Activated CD8-positive, alpha-beta memory T cell treated with anti-CD3 and anti-CD28 coated beads for 48 hours (primary cell): ENCODE data around the gene TTBK1.
A peak's percentile ranks its signal among the peaks of the same experiment; 100 is the strongest.

ENCODE experiments used
- DNase-seq, 3 experiments: peaks; one replicate each; pipeline ENCODE4 v3.0.0-alpha.2; 2020; ENCODE audit warnings: low read depth in 2 of 3, low spot score in 2 of 3

The TTBK1 gene

GRCh38 chr6:43222418-43223059 lies 20.7 kb upstream of the TTBK1 start:
- DNase-seq = no peak

DNA sequence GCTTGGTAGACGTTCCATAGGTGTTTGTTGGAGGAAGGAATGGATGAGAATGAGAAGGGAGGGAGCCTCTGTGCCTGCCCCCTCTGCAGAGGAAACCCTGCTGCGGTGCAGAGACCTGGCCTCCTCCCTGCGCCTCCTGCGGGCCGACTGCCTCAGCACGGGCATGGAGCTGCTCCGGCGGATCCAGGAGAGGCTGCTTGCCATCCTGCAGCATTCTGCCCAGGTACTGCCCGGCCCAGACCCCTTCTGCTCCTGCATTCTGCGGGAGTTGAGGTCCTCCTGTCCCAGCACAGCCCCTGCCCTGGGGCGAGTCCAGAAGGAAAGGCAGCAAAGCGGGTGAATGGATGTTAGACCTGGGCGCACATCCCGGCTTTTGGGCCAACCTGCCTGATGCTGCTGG lies 20.1 kb upstream of the TTBK1 start:
- no peak for DNase-seq

GRCh38 chr6:43226192-43226851 lies 17.0 kb upstream of the TTBK1 start:
- no peak for DNase-seq

DNA sequence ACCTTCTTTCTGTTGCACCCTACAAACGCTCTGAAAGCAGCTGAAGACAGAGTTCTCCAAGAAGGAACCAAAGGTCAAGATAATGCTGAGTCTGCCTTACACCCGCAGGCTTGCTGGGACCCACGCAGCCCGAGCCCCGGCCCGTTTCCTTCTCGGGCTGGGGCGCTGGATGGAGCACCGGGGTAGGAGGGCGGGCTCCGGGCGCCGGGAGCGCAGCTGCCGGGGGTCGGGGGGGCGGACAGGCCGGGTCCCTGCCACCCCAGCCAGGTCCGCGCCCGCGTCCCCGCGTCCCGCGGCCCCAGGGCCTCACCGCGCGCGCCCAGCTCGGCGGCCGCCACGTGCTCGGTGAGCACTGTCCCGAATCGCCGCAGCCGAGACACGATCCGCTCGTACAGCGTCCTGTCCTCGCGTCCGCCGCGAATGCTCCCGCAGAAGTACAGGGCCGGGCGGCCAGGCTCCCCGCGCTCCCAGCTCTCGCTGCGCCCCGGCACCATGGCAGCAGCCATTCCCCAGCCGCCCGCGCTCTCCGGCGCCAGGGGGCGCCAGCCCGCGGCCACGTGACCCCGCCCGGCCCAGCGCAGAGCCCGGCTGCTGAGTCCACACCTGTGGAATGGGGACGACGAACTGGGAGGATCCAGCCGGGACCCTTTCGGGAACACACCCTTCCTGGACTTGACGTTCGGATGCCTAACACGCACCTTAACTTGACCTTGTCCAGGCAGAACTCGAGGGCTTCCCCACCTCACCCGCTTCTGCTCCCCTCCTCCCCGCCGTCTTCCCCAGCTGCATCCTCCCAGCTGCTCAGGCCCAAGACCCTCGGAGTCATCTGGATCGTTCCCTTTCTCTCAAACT lies 14.1 kb upstream of the TTBK1 start, which contains the start of gene DNPH1:
Gene DNPH1, minus strand, starts transcription at position 531 of the 852 bp plus-strand sequence. Its CDS starts 25 bp downstream, at position 506.
- DNase-seq = peak; percentile 64 to 76 (median 65)

GRCh38 chr6:43229803-43230620 lies 13.3 kb upstream of the TTBK1 start:
- DNase-seq = no peak

DNA sequence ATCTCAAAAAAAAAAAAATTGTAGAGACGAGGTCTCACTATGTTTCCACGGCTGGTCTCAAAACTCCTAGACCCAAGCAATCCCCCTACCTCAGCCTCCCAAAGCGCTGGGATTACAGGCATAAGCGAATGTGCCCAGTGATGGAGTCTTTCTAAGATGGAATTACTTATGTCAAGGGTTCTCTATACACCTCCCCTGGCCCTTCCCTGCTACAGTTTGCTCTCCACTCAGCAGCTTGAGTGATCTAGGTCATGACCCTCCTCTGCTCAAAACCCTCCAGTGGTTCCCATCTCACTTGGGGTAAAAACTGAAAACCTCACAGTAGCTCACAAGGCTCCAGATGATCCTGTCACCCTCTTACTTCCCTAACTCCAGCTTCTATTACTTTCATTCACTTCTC lies 12.2 kb upstream of the TTBK1 start:
- no peak for DNase-seq

GRCh38 chr6:43231735-43232450 lies 11.4 kb upstream of the TTBK1 start:
- DNase-seq = no peak

DNA sequence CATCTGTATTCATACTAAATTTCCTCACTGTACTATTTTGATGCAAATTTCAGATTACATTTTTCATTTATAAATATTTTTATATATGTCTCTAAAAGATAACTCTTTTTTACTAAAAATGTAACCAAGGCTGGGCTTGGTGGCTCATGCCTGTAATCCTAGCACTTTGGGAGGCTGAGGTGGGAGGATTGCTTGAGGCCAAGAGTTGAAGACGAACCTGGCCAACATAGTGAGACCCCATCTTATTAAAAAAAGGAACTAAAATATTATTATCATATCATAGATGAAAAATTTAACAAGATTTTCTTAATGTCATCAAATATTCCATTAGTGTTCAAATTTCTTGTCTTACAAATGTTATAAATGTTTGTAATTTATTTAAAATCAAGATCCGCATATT lies 7.4 kb upstream of the TTBK1 start:
- DNase-seq = no peak

DNA sequence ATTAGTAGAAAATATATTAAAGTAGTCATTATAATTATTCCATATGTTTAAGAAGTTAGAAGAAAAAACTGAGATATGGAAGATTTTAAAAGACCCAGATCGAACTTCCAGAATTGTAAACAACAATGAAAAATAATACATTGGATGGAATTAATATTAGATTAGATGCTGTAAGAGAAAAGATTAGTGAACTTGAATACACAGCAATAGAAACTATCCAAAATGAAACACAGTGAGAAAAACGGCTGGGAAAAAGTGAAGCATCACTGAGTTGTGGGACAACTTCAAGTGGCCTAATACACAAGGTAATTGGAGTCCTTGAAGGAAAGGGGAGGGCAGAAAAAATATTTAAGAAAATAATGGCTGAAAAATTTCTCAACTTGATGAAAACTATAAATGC lies 4.2 kb upstream of the TTBK1 start:
- no peak for DNase-seq

- DNase-seq = no peak
Observed at GRCh38 chr6:43240950-43241349, 2.3 kb upstream of the TTBK1 start.

DNA sequence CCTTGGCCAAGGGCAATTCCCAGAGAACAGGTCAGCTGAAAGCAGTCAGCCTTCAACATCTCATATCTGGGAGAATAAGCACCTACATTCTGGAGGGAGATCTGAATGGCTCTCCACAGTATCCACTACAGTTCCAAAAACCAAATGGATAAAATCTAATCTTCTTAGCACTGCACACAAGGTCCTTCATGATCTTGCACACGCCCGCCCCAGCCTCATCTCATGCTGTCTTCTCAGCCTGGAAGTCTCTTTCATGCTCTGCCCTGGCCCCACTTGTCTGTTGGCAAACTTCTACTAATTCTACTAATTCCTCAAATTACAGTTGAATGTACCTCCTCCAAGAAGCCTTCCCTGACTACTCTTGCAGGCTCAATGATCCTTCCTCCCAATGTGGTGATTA lies 1.8 kb upstream of the TTBK1 start:
- DNase-seq = no peak

GRCh38 chr6:43243664-43244321 lies 512 bp downstream of the TTBK1 start:
- no peak for DNase-seq

DNA sequence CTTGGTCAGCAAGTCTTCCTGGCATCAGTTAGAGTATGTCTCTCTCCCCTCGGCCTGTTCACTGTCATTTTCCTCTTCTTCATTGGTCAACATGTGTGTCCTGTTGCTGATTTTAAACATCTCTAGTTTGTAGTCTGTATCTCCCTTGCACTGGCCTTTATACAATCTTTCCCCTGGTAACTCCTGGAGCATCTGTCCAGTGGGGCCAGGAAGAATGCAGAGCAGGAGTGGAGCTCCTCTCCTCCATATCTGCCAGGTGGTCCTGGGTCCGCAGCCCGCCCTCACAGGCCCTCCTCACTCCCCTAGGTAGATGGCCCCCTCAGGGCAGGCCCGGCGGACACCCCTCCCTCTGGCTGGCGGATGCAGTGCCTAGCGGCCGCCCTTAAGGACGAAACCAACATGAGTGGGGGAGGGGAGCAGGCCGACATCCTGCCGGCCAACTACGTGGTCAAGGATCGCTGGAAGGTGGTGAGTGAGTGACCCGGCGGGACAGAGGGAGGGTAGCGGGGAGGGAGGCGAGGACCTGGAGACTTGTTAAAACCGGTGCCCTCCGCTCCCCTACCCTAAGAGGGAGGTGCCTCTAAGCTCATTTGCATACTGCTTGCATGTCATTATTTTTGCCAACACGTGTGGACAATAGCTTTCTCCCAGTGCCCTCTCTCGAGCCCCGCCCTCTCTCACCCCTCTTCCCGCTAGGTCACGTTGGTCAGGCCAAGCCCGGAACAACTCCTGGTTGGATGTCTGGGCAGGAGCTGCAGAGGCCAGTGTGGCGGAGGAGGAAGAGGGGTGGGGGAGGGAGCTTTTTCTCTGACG lies 3.2 kb downstream of the TTBK1 start:
- DNase-seq = no peak

GRCh38 chr6:43247114-43247999 lies 4.1 kb downstream of the TTBK1 start:
- peak; percentile 56 to 64 (median 56) for DNase-seq

GRCh38 chr6:43248101-43248500 lies 4.8 kb downstream of the TTBK1 start:
- no peak for DNase-seq

DNA sequence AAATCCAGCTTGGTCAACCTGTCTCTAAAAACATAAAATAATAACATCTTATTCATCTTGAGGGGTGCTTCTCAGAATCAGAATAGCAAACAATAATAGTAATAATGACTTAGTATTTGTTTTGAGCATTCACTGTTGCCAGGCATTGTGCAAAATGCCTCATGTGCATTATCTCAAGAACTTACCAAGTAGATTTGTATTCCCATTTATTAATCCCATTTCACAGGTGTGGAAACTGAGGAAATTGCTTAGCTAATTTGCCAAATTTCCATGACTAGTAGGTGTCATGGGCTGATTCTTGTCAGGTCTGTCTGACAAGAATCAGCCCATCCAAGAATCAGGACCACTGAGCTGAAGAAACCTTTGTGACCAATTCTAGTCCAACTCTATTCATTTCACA lies 5.5 kb downstream of the TTBK1 start:
- no peak for DNase-seq

- no peak for DNase-seq
Observed at GRCh38 chr6:43250992-43251373, 7.7 kb downstream of the TTBK1 start.

DNA sequence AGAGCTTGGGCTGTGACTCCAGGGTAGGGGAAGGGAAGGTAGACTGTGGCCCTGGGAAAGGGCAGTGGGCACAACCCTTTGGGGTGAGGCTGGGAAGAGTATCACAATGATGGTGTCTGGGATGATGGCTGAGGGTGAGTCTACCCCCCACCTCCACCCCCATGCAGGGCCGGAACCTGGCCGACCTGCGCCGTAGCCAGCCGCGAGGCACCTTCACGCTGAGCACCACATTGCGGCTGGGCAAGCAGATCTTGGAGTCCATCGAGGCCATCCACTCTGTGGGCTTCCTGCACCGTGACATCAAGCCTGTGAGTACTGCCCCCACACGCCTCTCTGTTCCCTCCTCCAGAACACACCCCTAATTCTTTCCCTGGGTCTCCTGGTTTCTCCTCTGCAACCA lies 10.1 kb downstream of the TTBK1 start:
- DNase-seq = no peak
